Astrocyte (in vitro differentiated cells and primary cell): ENCODE data around the gene ILKAP.

Experiments used
- CTCF ChIP-seq: IDR thresholded peaks from 2 replicates; pipeline ENCODE4 v1.5.1; 2011; ENCODE audit warnings: low read depth, mild to moderate bottlenecking, inconsistent platforms, low read length, moderate library complexity; ENCODE audit not compliant: insufficient read depth
- EZH2 ChIP-seq: IDR thresholded peaks from 2 replicates; pipeline ENCODE4 v1.6.1; 2012; ENCODE audit warnings: mild to moderate bottlenecking, low read length, inconsistent platforms; ENCODE audit not compliant: insufficient read depth

- TF ChIP-seq CTCF (no peak), EZH2 (no peak)
Observed at GRCh38 chr2:238250896-238251295, 47.4 kb upstream of the ILKAP start.
